Endothelial cell of umbilical vein (primary cell): ENCODE data around the gene GLT8D1. TPM values are rescaled to one million over a fixed set of nuclear protein-coding genes. Genes with fewer than 3 reads are reported as not detected.

Experiments used
- BruUV-seq: library from RNA; stranded (reverse); fragments of 400-500 nt; replicated peaks from 2 replicates; lab custom pipeline; 2021; lab: Mats Ljungman, UMichigan
- CTCF ChIA-PET: fragments of 300-600, 350-600 bp; sonication (Branson Sonifier 250); formaldehyde crosslinking; loops from one replicate; lab custom pipeline; 2021; ENCODE audit warnings: antibody characterized with exemption, inconsistent platforms; lab: Charles Lee
- POLR2A ChIA-PET: fragments of 300-600, 350-600 bp; sonication (Branson Sonifier 250); formaldehyde crosslinking; loops from one replicate; lab custom pipeline; 2021; ENCODE audit warnings: antibody characterized with exemption, inconsistent platforms; lab: Charles Lee
- DNase-seq: peaks from one replicate; pipeline ENCODE4 v3.0.0-alpha.2; 2011; ENCODE audit warnings: low read depth, low spot score
- FAIRE-seq: peaks from 2 replicates; lab custom pipeline; 2011; peaks lifted over from hg19 to GRCh38; lab: Jason Lieb, UNC
- H2AFZ ChIP-seq: 2 replicates; pipeline ENCODE4 v1.6.0; 2012; ENCODE audit warnings: low read depth, low read length, control low read depth, inconsistent platforms
- H3K27ac ChIP-seq: 2 replicates; pipeline ENCODE4 v1.5.1; 2011; ENCODE audit warnings: low read depth, mild to moderate bottlenecking, control low read depth, low read length, moderate library complexity; ENCODE audit not compliant: insufficient read depth
- H3K27me3 ChIP-seq, 2 experiments: 2 replicates each; pipeline versions ENCODE4 v1.6.0 to v1.6.1; 2011; ENCODE audit warnings: low read length in 2 of 2, mixed read lengths in 1 of 2; ENCODE audit not compliant: control insufficient read depth in 2 of 2, insufficient read depth in 2 of 2
- H3K36me3 ChIP-seq, 2 experiments: 2 replicates in 1 of 2; 3 replicates in 1 of 2; pipeline ENCODE4 v1.5.1; 2011; ENCODE audit warnings: low read length in 2 of 2, mild to moderate bottlenecking in 1 of 2, moderate library complexity in 1 of 2; ENCODE audit not compliant: control insufficient read depth in 2 of 2, insufficient read depth in 2 of 2; ENCODE audit errors: extremely low read depth in 1 of 2
- H3K4me1 ChIP-seq: 3 replicates; pipeline ENCODE4 v1.5.1; 2011; ENCODE audit warnings: mild to moderate bottlenecking, low read length; ENCODE audit not compliant: control insufficient read depth, insufficient read depth; ENCODE audit errors: extremely low read depth
- H3K4me2 ChIP-seq: 2 replicates; pipeline ENCODE4 v1.6.1; 2011; ENCODE audit warnings: low read length, control low read depth, mixed read lengths; ENCODE audit not compliant: insufficient read depth
- H3K4me3 ChIP-seq, 3 experiments: fragments of 200-600 bp in 1 of 3; sonication (generic), shearing (Covaris generic) in 1 of 3; replicated peaks in 1 of 3; 2 replicates each; pipeline ENCODE4 v1.5.1; 2011 to 2016; ENCODE audit warnings: control low read depth in 3 of 3, low read length in 3 of 3, mild to moderate bottlenecking in 2 of 3, inconsistent platforms in 1 of 3, low read depth in 1 of 3, moderate library complexity in 1 of 3; ENCODE audit not compliant: insufficient read depth in 1 of 3
- H3K79me2 ChIP-seq: 2 replicates; pipeline ENCODE4 v1.6.0; 2012; ENCODE audit warnings: low read length, inconsistent platforms; ENCODE audit not compliant: control insufficient read depth, insufficient read depth
- H3K9ac ChIP-seq: replicated peaks from 2 replicates; pipeline ENCODE3; 2011; ENCODE audit warnings: low read length, control low read depth; ENCODE audit not compliant: insufficient read depth; ENCODE audit errors: extremely low read depth
- H3K9me1 ChIP-seq: replicated peaks from 3 replicates; pipeline ENCODE4 v1.6.0; 2011; ENCODE audit warnings: mild to moderate bottlenecking, low read length; ENCODE audit not compliant: control insufficient read depth, insufficient read depth; ENCODE audit errors: extremely low read depth
- H3K9me3 ChIP-seq: replicated peaks from 2 replicates; pipeline ENCODE4 v1.5.1; 2012; ENCODE audit warnings: low read length, inconsistent platforms; ENCODE audit not compliant: control insufficient read depth, insufficient read depth
- H4K20me1 ChIP-seq: replicated peaks from 2 replicates; pipeline ENCODE3; 2011; ENCODE audit warnings: mild to moderate bottlenecking, low read length; ENCODE audit not compliant: control insufficient read depth, insufficient read depth; ENCODE audit errors: extremely low read depth
- CTCF ChIP-seq, 2 donors: IDR thresholded peaks; 1 replicate in 1 of 2; 2 replicates in 1 of 2; pipeline ENCODE4 v1.5.1; 2011; ENCODE audit warnings: low read length in 2 of 2, mild to moderate bottlenecking in 2 of 2, moderate library complexity in 2 of 2, control low read depth in 1 of 2, inconsistent platforms in 1 of 2, low read depth in 1 of 2; ENCODE audit not compliant: insufficient read depth in 1 of 2; ENCODE audit errors: extremely low read depth in 1 of 2
- FOS ChIP-seq: IDR thresholded peaks from 2 replicates; pipeline ENCODE4 v1.6.1; 2011; ENCODE audit warnings: mild to moderate bottlenecking, low read length, moderate library complexity, borderline replicate concordance; ENCODE audit not compliant: insufficient read depth
- JUN ChIP-seq: IDR thresholded peaks from 2 replicates; pipeline ENCODE4 v1.6.1; 2011; ENCODE audit warnings: borderline replicate concordance, low read depth; ENCODE audit not compliant: insufficient read length, insufficient read depth
- MAX ChIP-seq: IDR thresholded peaks from 2 replicates; pipeline ENCODE4 v1.6.1; 2011; ENCODE audit not compliant: insufficient read depth, insufficient read length
- POLR2A ChIP-seq: IDR thresholded peaks from 2 replicates; pipeline ENCODE4 v1.6.1; 2012; ENCODE audit warnings: low read depth, mild to moderate bottlenecking, control low read depth, low read length
- POLR2AphosphoS5 ChIP-seq: IDR thresholded peaks from 2 replicates; pipeline ENCODE4 v1.6.1; 2012; ENCODE audit warnings: low read depth, mild to moderate bottlenecking, control low read depth, low read length, moderate library complexity; ENCODE audit not compliant: insufficient read depth
- dilution Hi-C: fragments of 300-500 bp; cut with MboI; formaldehyde crosslinking; loops from one replicate; pipeline ENCODE4 v1.15.0; 2019; ENCODE audit warnings: low sequenced_read_pairs; ENCODE audit not compliant: extremely low pct_ligation_motif_present
- intact Hi-C: fragments of 100-400 bp; cut with micrococcal nuclease; formaldehyde crosslinking; loops from one replicate; pipeline ENCODE4 v1.10.0; 2022
- polyA plus RNA-seq, 4 experiments: library from polyadenylated mRNA; depleted of rRNA in 3 of 4; stranded (reverse) in 3 of 4; unstranded in 1 of 4; fragments of >200 nt; gene quantifications; 2 replicates each; pipeline versions ENCODE4 v1.2.1 to v1.2.3, GENCODE V29; 2011 to 2012; ENCODE audit warnings: missing spikeins in 1 of 4
- total RNA-seq: library from RNA; stranded (reverse); gene quantifications from 2 replicates; pipeline ENCODE4 v1.2.3, GENCODE V29; 2021

Gene GLT8D1
- total and polyA plus RNA-seq, 2 donors (not counting 3 experiments of a cell fraction or from before 2014, with no cell fraction given), result 63.7 to 73.5 TPM

GRCh38 chr3:52694528-52695189 is 10.9 kb downstream of the GLT8D1 start:
- Histone ChIP-seq H3K27ac (no peak overlapping the region), H3K9me1 (no peaks in the 10 kb centered on the region), H3K4me3 (no peak overlapping the region), H4K20me1 (peaks cover 2% of the 10 kb centered on the region), H3K36me3 (peaks cover 40 to 55% of the 10 kb centered on the region in 2 experiments), H3K4me1 (no peaks in the 10 kb centered on the region), H3K4me2 (no peak overlapping the region), H3K9ac (no peak overlapping the region), H3K79me2 (peaks cover 18% of the 10 kb centered on the region), H3K9me3 (no peaks in the 10 kb centered on the region), H2AFZ (no peak overlapping the region), H3K27me3 (no peaks in the 10 kb centered on the region)
- CTCF ChIA-PET, result no interaction called here
- no peak for FAIRE-seq
- intact Hi-C loops, result no loop called here
- dilution Hi-C loops, result no loop called here
- no peak for DNase-seq
- BruUV-seq, result TSS peak; percentile 53
- TF ChIP-seq FOS (no peak), POLR2A (no peak), CTCF (IDR thresholded peaks at IDR 0.05; ENCODE audit: extremely low read depth in 1 of 2, insufficient read depth in 1 of 2, low read depth in 1 of 2, low read length in 2 of 2) (no peak)
- POLR2A ChIA-PET, result no interaction called here

- H3K27me3 ChIP-seq, result no peaks in the 10 kb centered on the region
- H3K27ac ChIP-seq, result no peak overlapping the region
- peaks cover 2% of the 10 kb centered on the region for H4K20me1 ChIP-seq
- dilution Hi-C loops (no loop called here), intact Hi-C loops (no loop called here)
- no peak overlapping the region for H3K9ac ChIP-seq
- ChIA-PET CTCF (interaction anchor here (1.3 kb wide), 1 partner anchor 12 kb away, joined by 3 read pairs; the partner anchor contains the start of genes GLT8D1 and SPCS1), POLR2A (no interaction called here)
- peaks cover 33% of the 10 kb centered on the region for H3K79me2 ChIP-seq
- TF ChIP-seq FOS (no peak), JUN (no peak), CTCF (IDR thresholded peaks at IDR 0.05; ENCODE audit: extremely low read depth in 1 of 2, insufficient read depth in 1 of 2, low read depth in 1 of 2, low read length in 2 of 2) (no peak), MAX (no peak), POLR2A (no peak), POLR2AphosphoS5 (no peak)
- H3K36me3 ChIP-seq, result peaks cover 50 to 68% of the 10 kb centered on the region in 2 experiments
- H3K9me3 ChIP-seq, result no peaks in the 10 kb centered on the region
- no peak overlapping the region for H3K4me2 ChIP-seq
- H2AFZ ChIP-seq, result no peak overlapping the region
- H3K4me1 ChIP-seq, result no peaks in the 10 kb centered on the region
- no peaks in the 10 kb centered on the region for H3K9me1 ChIP-seq
- no peak for DNase-seq
- H3K4me3 ChIP-seq, result no peak overlapping the region
- BruUV-seq, result no TSS peak
- no peak for FAIRE-seq
Observed at GRCh38 chr3:52693071-52693470, 12.5 kb downstream of the GLT8D1 start.
